Activated naive CD4-positive, alpha-beta T cell treated with Interleukin-2 at 50 U/mL for 16 hours (primary cell): ENCODE results near the gene PKHD1.

ENCODE experiments used
- DNase-seq: peaks from one replicate; pipeline ENCODE4 v3.0.0-alpha.2; 2020

Gene PKHD1

DNA sequence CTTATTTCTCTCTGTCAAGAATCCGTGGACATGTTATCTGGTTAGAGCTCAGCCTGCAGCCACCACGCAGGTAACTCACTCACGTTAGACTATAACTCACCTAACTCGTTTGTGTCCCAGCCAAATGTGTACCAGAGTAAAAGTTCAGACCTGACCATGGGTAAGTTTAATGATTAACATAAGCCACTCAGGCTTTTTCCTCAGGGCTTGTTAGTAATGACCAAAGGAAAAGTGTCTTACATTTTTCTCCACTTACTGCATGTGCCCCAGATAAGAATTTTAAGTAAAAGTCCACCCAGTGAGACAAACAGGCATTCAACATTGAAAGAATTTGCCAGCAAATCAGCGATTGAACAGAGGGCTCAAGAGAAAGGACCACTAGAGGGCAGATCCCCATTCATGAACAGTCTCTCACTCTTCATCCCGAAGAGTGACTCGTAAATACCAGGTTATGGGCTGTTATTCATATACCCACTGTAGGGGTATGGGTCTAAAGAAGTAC is at the start of gene PKHD1:
Gene PKHD1 (minus strand): TSS at position 116 of the 502 bp plus-strand sequence. CDS start 2,680 bp downstream, outside the sequence.
- DNase-seq: no peak

- DNase-seq: no peak
Observed at GRCh38 chr6:52136934-52137467, 49.6 kb upstream of the PKHD1 start.

- no peak for DNase-seq
Observed at GRCh38 chr6:52136055-52136454, 48.6 kb upstream of the PKHD1 start.

DNA sequence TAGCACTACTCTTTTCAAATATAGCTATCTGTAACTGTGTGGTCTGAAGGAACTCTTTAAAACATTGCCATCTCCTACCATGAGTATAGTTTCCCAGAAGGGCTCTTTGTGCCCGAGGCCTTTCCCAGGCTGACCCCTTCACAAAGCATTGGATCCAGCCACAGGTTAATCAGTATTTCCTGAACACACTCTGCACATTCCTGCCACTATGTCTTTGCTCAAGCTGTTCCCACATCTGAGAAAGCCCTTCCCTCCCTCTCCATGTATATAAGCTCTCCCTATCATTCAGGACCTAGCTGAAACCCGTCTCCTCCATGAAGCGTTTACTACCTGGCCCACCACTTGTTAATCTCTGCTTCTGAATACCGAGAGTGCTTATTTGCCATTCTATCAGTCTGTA is 47.8 kb upstream of the PKHD1 start:
- DNase-seq: no peak

DNA sequence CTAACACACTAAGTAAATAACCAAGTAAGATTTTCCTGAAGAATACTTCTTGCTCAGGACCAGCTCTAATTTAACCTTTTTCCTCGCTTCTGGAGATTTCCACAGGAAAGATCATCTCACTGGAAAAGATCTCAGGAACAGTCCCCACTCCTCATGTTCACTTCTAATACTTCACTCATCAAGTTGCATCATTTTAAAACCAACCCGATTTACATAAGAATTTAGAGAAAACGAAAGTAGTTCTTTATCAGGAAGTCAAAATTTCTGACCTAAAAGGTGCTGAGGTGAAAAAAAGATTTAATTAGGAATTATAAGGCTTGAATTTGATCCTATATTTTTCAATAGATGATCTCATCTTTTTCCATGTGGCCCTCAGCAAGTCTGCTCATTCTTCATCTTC is 46.6 kb upstream of the PKHD1 start:
- no peak for DNase-seq

GRCh38 chr6:52133324-52133723 is 45.9 kb upstream of the PKHD1 start:
- no peak for DNase-seq

DNA sequence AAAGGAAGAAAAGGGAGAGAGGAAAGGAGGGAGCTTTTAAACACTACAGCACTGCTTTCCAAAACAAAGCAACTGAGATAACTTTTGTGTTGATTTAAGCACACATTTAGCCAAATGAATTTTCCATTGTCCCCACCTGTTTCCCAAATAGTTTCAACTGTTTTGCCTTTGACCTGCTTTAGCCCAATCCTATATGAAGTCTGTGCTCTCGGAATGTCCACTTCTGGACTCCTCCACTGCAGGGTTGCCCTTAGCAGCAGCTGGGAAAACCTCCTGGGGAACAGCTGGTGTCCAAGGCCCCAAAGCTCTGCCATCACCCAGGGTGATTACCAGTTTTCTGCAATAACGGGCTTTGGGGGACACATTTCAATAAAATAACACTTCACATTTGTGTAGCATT is 44.9 kb upstream of the PKHD1 start:
- DNase-seq: no peak

GRCh38 chr6:52130440-52130839 is 43.0 kb upstream of the PKHD1 start:
- DNase-seq: no peak

DNA sequence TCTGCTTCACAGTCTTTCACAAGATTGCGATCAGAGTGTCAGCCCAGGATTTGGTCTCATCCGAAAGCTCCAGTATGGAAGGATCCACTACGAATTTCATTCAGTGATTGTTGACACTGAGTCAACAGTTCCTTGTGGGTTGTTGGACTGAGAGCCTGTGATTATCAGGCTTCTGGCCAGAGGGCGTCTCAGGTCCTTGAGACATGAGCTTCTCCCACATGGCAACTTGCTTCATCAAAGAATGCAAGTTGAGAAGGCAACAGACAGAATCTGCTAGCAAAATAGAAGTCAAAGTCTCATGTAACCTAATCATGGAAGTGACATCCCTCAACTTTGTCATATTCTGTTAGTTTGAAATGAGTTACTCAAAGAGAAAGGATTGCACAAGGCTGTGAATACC is 40.5 kb upstream of the PKHD1 start:
- DNase-seq: no peak

DNA sequence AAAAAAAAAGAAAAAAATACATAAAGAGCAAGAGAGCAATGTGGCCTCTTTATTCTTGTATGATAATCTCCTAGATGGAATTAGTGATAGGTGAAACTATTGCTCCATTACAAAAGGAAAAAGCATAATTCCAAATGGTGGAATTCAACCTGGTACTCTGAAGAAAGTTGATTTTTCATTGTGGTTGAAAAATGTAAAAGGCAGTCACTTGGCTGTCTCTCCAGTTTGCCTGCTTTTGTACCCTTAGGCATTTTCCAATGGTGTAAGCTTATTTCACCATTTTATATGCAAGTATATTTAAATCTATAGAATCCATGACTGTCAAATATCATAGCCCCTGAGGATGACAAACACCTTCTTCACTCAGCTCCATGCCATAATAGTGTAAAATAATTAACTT is 38.8 kb upstream of the PKHD1 start:
- DNase-seq: no peak

DNA sequence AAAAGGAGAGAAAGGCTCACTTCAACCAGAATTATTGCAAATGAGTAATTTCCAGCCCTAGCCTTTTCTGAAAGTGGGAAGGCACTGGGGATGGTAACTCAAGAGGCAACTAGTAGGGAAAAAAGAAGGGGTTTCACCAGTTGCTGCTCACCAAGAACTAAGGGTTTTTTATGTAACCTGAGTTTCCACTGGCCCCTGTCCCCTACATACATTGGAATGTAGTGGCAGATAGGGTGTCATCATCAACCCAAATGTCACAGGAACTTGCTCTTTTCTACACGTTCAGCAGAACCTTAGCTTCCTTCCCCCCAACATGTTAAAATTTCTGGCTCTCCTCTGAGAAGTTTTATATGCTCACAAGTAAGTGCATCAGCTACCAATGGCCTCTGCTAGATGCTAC is 38.2 kb upstream of the PKHD1 start:
- DNase-seq: no peak

- DNase-seq: no peak
Observed at GRCh38 chr6:52125139-52125538, 37.7 kb upstream of the PKHD1 start.

GRCh38 chr6:52124126-52125121 is 37.0 kb upstream of the PKHD1 start:
- no peak for DNase-seq

DNA sequence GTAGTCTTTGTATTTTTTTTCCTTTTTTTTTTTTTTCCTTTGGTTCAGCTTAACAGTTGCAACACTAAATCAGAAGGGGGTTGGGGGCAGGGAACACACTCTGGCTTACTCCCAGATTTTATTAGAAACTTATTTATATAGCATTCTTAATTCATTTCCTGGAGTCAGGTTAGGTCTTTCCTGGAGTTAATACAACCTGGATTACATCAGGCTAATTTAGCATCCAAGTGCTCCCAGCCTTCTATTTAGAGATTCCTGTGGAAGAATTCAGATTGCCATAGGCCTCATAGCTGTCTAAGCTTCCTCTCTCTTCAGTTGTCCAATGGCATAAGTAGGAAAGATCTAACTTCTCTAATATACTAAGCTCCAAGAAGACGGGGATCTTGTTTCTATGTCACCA is 35.8 kb upstream of the PKHD1 start:
- DNase-seq: no peak

DNA sequence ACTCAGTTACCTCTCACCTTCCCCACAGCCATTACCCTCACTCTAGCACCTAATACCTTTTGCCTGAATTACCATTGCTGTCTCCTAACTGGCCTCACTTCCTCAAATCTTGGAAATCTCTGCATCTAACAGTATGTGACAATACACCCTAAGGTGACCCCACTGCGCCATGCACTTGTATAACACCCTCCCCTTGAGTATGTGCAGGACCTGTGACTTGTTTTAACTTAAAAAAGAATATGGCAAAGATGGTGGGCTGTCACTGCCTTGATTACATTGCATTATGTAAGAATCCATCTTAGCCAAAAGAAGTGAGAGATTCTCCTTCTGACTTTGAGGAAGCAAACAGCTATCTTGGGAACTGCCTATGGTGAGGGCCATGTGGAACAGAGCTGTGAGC is 29.9 kb upstream of the PKHD1 start:
- DNase-seq: no peak

DNA sequence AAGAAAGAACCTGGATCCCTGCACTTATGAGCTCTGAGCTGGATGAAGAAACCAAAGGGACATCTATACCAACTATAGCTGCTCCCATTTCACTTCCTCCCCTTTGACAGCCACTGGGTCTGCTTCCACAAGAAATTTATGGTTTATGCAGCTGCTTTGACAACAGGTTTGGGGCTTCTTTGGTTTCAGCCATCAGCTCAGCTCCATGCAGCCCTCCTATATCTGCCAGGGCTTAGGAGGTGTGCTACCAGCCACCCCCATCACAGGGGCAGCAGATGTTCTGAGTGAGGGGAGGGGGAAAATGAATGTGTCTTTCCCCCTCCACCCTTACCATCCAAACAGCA is 29.2 kb upstream of the PKHD1 start:
- no peak for DNase-seq

DNA sequence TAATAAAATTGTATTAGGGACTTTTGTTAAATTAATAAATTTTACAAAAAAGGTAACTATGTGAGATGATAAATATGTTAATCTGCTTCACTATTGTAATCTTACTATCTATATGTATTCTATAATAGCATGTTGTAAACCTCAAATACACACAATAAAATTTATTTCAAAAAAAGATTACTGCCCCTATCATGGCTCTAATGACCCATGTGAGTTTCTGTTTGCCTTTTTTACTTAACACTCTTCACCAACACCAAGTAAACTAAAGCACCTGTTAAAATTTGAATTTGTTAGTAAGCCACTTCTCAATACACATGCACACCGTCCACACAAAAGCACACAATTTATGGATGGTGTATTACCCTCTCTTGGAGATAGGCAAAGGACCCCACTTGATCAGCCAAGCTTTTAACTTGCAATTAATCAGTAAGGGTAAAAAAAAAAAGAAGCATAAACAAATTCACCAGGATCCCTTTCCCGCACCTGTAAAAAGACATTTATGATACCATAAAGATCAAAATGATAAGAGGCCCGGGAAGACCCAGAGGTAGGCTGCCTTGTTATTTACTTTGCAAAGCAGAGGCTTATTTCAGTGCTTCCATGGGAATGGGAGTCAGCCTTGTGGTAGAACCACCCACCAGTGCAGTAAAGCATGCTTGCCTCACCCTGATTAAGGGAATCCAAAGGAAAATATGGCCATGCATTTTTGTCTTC is 28.6 kb upstream of the PKHD1 start:
- no peak for DNase-seq

- DNase-seq: no peak
Observed at GRCh38 chr6:52115145-52115741, 27.8 kb upstream of the PKHD1 start.

- DNase-seq: no peak
Observed at GRCh38 chr6:52109171-52109571, 21.8 kb upstream of the PKHD1 start.

DNA sequence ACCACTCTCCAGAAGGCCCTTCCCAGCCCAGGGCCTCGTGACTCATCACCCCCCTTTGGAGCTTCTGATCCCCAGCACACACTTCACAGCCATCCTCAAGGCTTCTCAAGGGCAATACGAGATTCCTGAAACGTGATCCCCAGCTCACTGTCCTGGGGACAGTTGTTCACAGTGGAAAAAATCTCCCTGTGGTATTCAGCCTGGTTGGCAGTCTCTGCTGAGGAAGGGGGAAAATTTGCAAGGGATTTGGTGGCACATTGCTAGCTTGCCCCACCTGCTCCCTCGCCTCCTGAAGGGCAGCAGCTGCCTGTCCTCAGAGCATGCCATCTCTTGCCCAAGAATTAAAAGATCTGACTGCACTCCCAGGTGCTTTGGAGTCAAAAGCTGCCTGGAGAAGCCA is 20.7 kb upstream of the PKHD1 start:
- DNase-seq: no peak

DNA sequence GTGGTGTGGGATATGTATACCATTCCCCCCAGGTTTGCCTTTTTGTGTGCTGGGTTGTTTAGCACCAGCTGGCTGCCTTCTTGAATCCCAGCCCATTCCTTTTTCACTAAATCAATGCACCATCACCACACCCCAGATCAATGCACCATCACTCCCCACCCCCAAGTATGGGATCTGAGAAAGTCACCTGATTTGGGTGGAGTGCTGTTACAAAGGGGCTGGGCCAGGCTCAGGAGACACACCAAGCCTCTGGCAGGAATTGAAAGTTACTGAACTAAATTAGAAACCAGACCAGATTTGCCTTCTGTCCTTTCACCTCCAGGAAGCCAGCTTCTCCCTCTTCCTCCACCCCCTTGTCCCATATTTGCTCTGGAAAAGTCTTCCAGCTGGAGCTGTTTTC is 19.6 kb upstream of the PKHD1 start:
- no peak for DNase-seq

DNA sequence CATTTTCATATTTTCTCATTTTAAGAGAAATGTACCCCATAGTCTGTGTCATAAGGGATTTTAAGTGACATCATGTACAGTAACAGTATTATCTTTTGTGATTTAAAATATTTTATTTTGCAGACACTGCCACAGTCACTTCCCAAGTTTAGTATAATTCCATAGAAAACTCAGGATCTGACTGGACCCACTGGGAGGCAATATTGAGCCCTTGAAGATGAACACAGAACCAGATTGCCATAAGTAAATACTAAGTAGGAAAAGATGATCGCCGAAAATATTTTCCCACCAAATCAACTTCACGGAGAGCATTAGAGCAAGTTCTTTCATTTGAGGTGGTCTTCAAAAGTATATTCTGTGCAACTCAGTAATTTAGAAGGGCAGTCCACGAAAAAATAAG is 17.6 kb upstream of the PKHD1 start:
- DNase-seq: no peak

DNA sequence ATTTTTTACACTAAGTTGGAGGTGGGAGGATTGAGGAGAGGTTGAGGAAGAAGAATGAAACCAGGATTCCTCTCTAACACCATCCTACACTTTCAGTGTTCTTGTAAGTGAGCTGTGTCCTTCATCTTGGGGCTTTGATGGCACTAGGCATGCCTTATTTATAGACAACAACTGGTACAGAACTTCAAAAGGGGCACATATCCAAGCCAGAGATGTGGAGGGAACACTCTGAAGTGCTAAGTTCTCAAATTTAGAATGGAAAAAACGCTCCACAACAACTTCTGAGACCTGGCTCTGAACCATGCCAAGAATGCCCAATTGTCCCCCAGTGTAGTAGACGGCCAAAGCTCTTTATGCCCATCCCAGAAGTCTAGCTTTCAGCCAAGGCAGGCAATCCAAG is 16.2 kb upstream of the PKHD1 start:
- DNase-seq: no peak
